ENCODE measurements around the gene CDRT4.

DNA sequence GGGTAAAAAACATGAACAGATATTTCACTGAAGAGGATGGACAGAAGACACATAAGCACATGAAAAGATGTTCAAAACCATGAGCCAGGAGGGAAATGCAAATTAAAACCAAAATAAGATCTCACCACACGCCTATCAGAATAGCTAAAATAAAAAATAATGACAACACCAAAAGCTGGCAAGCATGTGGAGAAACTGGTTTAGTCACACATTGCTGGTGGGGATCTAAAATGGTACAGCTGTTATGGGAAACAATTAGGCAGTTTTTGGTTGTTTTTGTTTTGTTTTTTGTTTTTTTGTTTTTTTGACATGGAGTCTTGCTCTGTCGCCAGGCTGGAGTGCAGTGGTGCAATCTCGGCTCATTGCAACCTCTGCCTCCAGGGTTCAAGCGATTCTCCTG lies 81.3 kb downstream of the CDRT4 start:
- TF ChIP-seq CTCF (IDR thresholded peaks at IDR 0.05) (no peak), POLR2A (IDR thresholded peaks at IDR 0.05) (no peak)
